ENCODE data around the gene CCSER1.
A peak's percentile ranks its signal among the peaks of the same experiment; 100 is the strongest.
"Not testable (repeated sequence)": the region's sequence is repeated elsewhere in the genome, so short reads cannot be mapped to it uniquely, and the experiment has no call there.

The CCSER1 gene

DNA sequence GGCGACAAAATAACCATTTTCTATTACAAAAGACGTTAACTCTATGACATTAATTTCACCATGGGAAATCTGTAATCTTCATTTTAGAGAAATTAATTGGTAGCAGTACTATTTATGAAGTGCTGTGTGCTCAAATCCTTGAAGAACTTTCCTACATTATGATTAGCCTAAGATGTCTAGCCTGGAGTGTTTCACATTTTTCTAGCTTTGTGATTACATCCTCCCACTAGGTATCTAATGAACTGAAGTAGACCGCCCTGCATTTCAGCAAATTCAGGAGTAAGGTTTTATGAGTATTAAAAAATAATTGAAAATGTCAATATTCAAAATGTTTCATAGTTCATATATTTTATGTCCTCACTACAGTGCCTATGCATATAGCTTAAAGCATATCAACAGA is 713.1 kb downstream of the CCSER1 start:
- no peak for DNase-seq (ENCODE audit: low read depth)

DNA sequence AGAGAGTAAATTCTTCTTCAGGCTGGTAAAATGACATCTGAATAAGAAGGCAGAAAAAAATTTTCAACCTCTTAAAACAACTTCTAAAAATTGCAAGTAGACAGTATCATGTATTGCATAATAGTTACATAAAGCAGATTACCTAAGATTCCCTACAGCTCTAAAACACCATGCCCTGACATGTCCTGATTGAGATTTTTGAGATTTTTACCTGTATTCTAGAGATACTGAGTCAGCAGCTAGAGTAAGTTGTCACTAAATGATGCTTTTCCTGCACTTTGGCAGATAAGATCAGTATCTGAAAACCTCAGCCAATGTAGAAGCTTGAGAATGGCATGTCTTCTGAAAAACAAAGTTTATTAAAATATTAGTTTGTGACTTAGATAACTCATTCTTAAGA is 713.6 kb downstream of the CCSER1 start:
- DNase-seq (ENCODE audit: low read depth), result no peak

GRCh38 chr4:90841676-90842075 is 714.5 kb downstream of the CCSER1 start:
- DNase-seq (ENCODE audit: low read depth), result no peak

- no peak for DNase-seq (ENCODE audit: low read depth)
These were observed 715.8 kb downstream of the CCSER1 start for GRCh38 chr4:90842960-90843359.

GRCh38 chr4:90844241-90844640 is 717.0 kb downstream of the CCSER1 start:
- no peak for DNase-seq (ENCODE audit: low read depth)

DNA sequence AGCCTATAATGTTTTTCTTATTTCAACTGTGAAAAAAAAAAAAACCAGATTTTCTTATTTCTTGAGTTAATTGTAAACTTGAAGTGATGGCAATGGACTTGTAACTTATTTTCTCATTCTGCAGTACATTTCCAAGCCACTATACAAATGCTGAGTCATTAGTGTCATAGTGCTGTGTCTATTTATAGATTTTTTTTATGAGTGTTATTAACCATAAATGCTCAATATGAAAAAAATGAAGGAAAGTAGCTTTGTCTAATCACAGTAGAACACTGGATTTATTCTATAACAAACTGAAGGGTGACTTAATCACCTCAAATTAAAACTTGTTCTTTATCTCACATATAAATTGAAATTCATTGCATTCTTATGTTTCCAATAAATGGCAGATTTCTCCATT is 718.6 kb downstream of the CCSER1 start:
- DNase-seq (ENCODE audit: low read depth), result no peak

GRCh38 chr4:90852237-90852636 is 725.0 kb downstream of the CCSER1 start:
- DNase-seq (ENCODE audit: low read depth), result no peak

DNA sequence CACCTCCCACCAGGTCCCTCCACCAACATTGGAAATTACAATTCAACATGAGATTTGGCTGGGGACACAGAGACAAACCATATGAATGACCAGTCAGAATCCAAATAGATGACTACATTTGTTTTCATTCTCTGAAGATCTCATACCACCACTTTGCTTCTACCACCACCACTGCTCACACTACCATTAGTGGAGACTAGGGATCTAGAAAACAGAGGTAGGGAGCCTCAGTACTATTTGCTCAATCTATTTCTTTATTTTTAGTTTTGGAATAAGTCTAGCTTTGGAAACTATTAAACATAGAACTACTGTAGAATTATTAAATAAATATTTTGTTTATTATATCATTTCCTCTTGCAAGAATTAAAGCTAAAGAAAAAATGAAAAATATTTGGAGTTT is 727.9 kb downstream of the CCSER1 start:
- no peak for DNase-seq (ENCODE audit: low read depth)

DNA sequence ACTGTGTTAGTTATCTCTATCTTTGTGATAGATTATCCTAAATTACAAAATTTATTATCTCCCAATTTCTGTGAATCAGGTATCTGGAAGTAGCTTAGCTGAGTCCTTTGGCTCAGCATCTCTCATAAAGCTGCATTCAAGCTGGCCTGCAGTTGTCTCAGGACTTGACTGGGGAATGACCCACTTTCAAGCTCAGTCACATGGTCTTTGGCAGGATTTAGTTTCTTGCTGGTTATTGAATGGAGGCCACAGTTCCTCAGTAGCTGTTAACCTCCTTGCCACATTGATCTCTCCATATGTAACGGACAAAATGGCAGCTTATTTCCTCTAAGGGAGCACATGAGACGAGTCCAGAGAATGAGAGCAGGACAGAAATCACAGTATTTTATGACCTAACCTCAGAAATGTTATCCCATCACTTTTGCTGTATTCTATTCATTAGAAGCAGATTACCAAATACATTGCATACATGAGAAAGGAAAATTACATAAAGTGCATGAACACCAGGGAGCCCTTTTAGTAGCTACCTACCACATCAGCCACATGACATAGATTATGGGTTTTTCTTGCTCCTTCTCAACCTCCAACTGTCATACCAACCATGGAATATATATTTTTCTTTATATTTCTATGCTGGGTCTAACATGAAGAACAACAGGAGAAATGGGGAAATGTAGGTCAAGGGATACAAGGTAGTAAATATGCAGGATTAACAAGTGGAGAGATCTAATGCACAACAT is 730.1 kb downstream of the CCSER1 start:
- no peak for DNase-seq (ENCODE audit: low read depth)

- DNase-seq (ENCODE audit: low read depth), result no peak
These were observed 748.6 kb downstream of the CCSER1 start for GRCh38 chr4:90875791-90876190.

DNA sequence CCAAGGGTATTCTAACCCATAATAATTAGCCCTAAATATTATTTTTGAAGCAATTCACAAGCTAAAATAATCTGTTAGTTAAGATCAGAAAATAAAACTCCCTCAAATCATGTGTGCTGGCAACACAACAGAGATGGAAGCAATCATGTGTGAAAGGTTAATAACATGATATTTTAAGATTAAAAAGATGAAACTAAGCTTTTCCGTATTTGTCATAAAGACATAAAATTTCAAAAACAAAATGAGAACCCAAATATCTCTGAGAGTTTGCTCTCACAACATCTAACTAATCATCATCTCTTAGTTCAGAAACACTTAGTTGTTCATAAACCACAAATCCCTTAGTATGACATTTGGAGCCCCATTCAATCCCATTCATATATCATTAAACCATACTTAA is 749.1 kb downstream of the CCSER1 start:
- DNase-seq (ENCODE audit: low read depth), result no peak

GRCh38 chr4:90883519-90883918 is 756.3 kb downstream of the CCSER1 start:
- DNase-seq (ENCODE audit: low read depth), result no peak

DNA sequence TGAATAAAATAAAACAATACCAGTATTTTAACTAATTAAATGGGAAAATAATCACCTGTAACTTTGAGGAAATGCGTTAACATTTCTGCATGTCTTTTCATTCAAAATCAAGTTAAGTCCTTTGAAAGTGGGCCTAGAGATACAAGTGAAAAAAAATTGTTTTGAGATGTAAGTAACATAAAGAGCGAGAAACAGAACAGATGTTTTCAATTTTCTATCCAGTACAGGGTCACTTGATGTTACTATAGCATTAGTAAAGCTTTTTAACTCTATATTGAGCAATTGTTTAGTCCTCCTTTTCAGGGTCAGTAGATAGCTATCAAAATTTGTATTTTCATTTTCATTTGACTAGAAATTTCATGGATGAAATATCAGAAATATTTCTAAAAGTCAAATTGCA is 761.4 kb downstream of the CCSER1 start:
- no peak for DNase-seq (ENCODE audit: low read depth)

DNA sequence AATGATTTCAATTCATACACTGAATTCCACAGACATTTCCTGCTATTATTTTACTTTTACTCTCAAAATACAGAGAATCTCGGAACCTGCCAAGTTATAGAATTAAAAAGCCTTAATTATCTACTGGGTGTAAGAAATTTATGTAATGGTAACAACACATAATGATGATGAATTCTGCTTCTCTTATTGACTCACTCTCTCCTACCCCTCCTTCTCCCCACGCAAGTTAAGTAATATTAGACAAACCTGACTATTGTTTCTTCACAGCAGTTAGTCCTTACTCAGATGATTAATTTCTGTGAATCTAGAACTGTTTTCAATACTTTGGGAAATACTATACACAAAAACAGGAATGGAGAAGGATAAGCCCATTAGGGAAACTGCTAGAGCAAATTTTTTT is 762.0 kb downstream of the CCSER1 start:
- no peak for DNase-seq (ENCODE audit: low read depth)

DNA sequence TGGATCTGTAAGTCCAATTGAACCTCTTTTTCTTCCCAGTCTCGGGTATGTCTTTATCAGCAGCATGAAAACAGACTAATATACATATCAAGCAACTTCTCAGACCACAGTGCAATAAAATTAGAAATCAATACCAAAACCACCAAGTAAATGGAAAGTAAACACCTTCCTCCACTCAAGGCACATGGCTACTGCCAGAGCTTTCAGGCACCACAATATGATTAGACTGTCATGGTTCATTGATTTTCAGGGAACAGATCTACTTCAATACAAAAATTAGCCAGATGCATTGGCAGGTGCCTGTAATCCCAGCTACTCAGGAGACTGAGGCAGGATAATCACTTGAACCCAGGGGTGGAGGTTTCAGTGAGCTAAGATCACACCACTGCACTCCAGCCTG is 776.2 kb downstream of the CCSER1 start:
- not testable (repeated sequence) for DNase-seq (ENCODE audit: low read depth)

DNA sequence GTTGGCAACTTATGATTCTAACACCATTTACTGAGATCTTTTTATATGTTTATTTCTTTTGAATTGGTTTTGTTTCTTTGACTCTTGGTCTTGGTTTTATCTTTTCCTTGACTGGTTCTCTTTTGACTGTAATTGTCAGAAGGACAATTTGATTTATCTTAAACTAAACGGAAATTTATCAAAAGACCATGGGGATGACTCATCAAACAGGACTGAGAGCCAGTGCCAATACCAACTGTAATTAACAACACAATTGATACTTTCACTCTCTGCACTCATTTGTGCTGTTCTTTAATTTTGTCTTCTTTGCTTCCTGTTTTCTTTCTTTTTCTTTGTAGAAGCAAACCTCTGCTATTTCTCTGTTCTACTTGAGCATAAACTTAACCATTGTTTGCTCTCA is 776.8 kb downstream of the CCSER1 start:
- DNase-seq (ENCODE audit: low read depth), result no peak

DNA sequence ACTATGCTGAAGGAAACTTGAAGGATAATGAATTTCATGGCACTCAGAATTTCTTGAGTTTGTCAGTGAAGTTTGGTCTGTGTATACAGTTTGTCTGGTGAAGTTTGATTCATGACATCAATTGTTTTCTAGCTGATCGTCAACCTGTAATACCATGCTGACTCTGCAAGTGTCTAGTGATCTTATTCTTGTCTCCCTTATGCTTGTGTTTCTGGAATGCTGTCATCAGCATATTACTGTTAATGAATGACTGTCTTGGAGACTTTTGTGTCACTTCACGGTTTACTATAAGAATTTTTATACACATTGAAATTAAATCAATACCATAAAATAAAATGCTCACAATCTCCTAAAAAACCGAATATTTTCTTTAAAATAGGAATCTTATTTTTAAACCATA is 779.0 kb downstream of the CCSER1 start:
- DNase-seq (ENCODE audit: low read depth), result no peak

DNA sequence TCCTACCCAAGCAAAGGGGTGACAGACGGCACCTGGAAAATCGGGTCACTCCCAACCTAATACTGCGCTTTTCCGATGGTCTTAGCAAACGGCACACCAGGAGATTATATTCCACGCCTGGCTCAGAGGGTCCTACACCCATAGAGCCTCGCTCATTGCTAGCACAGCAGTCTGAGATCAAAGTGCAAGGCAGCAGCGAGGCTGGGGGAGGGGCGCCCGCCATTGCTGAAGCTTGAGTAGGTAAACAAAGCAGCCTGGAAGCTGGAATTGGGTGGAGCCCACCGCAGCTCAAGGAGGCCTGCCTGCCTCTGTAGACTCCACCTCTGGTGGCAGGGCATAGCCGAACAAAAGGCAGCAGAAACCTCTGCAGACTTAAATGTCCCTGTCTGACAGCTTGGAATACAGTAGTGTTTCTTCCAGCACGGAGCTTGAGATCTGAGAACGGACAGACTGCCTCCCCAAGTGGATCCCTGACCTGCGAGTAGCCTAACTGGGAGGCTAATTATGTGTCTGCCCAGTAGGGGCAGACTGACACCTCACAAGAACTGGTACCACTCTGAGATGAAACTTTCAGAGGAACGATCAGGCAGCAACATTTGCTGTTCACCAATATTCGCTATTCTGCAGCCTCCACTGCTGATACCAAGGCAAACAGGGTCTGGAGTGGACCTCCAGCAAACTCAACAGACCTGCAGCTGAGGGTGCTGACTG is 784.7 kb downstream of the CCSER1 start:
- DNase-seq (ENCODE audit: low read depth), result not testable (repeated sequence)

DNA sequence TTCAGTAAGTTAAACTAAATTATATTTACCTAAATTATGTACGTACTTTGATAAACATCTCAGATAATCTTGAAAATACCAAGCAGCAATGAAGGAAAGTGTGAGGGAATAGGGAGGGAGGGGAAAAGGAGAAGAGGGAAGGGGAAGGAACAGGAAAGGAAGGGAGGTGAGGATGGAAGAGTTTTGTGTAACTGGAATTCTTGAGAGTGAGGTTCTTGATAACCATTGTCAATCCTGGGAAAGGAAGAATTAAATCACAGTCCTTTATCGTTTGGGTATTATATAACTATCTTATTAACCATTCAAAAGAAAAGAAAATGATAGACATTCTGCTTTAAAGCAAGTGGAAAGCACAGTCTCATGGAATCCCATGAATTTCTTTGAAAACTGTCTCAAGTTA is 795.0 kb downstream of the CCSER1 start:
- DNase-seq (ENCODE audit: low read depth), result no peak

DNA sequence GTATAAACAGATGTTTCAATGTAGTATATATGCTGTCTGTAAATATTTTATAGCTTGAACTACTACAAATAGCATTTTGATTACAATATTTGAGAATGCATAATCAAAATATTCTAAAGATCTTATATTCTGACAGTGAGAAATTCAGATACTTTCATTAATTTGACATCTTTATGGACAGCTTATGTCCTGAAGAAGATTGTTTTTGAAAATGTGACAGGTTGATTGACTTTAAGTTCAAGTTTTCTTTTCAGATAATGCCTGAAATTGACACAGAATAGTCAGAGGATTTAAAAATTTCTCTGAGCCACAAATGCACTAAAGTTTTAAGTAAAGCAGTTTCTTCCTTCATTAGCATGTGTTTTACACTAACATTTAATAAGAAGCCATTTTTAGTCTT is 799.8 kb downstream of the CCSER1 start:
- no peak for DNase-seq (ENCODE audit: low read depth)

DNA sequence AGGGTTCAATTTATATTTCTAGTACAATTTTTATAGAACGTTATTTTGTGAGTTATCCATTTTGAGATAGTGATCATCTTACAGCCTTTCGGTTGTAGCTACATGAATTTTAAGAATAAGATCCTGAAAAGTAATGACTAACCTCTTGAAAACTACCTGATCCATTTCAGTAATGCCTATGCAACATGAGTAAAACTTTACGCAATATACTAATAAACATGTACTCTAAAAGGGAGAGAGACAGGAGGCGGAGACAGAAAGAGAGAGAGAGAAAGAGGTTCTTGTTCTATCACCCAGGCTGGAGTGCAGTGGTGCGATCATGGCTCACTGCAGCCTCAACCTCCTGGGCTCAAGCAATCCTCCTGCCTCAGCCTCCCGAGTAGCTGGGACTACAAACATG is 816.1 kb downstream of the CCSER1 start:
- DNase-seq (ENCODE audit: low read depth), result no peak

- no peak for DNase-seq (ENCODE audit: low read depth)
These were observed 819.8 kb downstream of the CCSER1 start for GRCh38 chr4:90946945-90947344.

- peak; percentile 1 for DNase-seq (ENCODE audit: low read depth)
These were observed 823.2 kb downstream of the CCSER1 start for GRCh38 chr4:90950385-90950841.

DNA sequence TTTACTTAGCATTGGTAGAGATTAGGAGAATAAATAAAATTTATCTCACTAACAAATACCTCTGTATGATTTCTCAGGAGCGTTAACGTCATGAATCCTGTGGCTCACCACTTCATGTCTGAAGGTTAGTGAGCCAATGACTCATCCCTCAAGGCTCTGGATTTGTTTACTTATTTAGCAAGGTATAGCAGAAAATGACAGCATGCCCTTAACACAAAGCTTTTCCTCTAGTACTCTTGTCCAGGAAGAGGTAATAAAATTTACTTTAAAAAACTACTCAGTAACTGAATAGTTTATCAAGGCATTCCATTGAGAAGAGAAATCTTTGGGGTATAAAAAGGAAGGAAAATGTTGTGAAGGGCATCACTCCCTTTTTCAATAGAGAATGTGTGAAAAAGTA is 823.8 kb downstream of the CCSER1 start:
- DNase-seq (ENCODE audit: low read depth), result peak; percentile 74
